Measurements from ENCODE around the gene THOC3.
"Not testable (repeated sequence)": the region's sequence is repeated elsewhere in the genome, so short reads cannot be mapped to it uniquely, and the experiment has no call there.

THOC3 gene
- total RNA-seq, result 5.0 to 21.0 (median 16.5) reads per million in 9 experiments

- Mint-ChIP-seq H3K4me3 (peak within 1 kb of the TSS; percentile 90 to 92), H3K27ac (peak within 1 kb of the TSS; percentile 76 to 79)
- H3K27me3 Mint-ChIP-seq; H3K36me3 Mint-ChIP-seq (ENCODE audit: insufficient read depth); H3K9me3 Mint-ChIP-seq; H3K4me1 Mint-ChIP-seq (ENCODE audit: low read depth in 2 of 2): not testable (repeated sequence)
- DNase-seq (peak; percentile 55 to 75 (median 73)), ATAC-seq (replicated peaks) (peak; percentile 95)
Measured at GRCh38 chr5:175967471-175968372, at the start of gene THOC3. TSS of gene THOC3 (minus strand) at chr5:175968315. CDS start at chr5:175968208, 107 bp downstream.

DNA sequence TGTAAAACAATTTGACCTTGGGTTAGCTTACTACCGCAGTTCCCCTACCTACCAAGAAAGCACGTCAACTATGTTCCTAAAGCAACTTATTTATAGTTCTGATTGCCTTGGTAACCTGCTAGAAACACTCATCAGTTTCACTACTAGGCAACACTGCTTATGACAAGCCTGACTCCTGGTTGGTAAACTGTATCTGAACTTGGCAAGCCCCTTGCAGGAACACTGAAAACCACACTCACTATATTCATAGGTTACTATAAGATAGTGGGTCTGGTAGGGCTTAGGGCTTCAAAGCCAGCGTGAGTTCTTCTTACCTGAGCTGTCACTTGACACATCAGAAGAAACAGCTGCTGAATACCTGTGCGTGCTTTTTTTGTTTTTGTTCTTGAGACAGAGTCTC is 49.2 kb upstream of the THOC3 start:
- not testable (repeated sequence) for H3K9me3 Mint-ChIP-seq

GRCh38 chr5:176014360-176014759 is 46.2 kb upstream of the THOC3 start:
- H3K27ac Mint-ChIP-seq; H3K36me3 Mint-ChIP-seq (ENCODE audit: insufficient read depth); H3K27me3 Mint-ChIP-seq; H3K4me1 Mint-ChIP-seq (ENCODE audit: low read depth in 2 of 2); H3K4me3 Mint-ChIP-seq; ATAC-seq (replicated peaks); DNase-seq; H3K9me3 Mint-ChIP-seq: not testable (repeated sequence)

More for the DNA sequence above, 49.2 kb upstream of the THOC3 start:
- H3K4me1 Mint-ChIP-seq (ENCODE audit: low read depth in 2 of 2); H3K36me3 Mint-ChIP-seq (ENCODE audit: insufficient read depth); DNase-seq; H3K27ac Mint-ChIP-seq; H3K27me3 Mint-ChIP-seq; H3K4me3 Mint-ChIP-seq: not testable (repeated sequence)
- peak; percentile 85 for ATAC-seq (replicated peaks)

DNA sequence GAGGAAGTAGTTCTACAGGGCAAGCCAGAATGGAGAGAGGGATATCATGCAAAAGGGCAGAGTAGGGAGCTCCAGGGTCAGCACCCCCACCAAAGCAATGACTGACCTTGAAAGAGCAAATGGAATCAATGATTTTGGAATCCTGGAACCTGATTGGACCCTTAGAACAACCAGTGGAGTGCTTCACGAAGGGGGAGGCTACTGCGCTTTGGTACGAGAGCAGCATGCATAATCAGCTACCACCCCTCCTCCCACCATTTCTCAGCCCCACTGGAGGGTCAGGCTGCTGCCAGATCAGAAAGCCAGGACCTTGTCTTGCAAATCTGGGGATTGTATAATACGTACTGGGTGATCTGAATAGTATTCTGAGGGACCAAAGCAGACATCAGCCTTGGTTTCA is 43.0 kb upstream of the THOC3 start:
- not testable (repeated sequence) for H3K9me3 Mint-ChIP-seq; H3K36me3 Mint-ChIP-seq (ENCODE audit: insufficient read depth); ATAC-seq (replicated peaks); DNase-seq; H3K4me3 Mint-ChIP-seq; H3K27me3 Mint-ChIP-seq; H3K27ac Mint-ChIP-seq; H3K4me1 Mint-ChIP-seq (ENCODE audit: low read depth in 2 of 2)

DNA sequence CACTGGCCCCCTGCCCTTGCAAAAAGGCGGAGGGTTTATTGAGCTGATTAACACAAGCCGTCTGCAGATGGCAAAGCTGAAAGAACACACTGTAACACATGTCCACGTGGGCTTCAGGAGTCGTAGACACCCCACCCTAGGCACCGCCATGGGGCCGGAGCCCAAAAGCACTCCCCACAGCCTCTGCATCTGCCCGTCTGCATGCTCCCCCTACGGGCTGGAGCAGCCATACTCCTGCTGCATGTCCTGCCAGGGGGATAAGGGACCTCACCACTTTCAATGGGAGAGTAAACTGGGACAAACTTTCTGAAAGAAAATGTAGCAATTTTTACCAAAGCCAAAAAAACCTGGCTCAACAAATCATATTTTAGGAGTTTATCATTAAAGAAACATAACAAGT is 42.1 kb upstream of the THOC3 start:
- H3K27me3 Mint-ChIP-seq, result not testable (repeated sequence)

DNA sequence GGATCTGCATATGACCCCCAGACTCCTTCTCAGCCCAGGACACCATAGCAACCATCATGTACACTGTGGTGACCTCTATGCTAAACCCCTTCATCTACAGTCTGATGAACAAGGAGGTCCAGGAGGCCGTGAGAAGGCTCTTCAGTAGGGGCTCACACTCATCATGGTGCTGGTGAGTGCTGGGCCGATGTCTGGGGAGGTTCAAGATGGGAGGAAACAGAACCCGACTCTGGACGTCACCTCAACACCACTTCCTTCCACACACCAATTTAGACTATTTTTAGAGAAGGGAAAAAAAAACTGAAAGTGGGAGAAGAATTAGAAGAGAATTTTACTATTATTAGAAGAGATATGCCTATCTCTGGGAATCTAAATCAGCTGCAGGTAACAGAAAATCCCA is 39.1 kb upstream of the THOC3 start:
- not testable (repeated sequence) for H3K36me3 Mint-ChIP-seq (ENCODE audit: insufficient read depth); H3K27me3 Mint-ChIP-seq; H3K9me3 Mint-ChIP-seq; DNase-seq
- peak overlapping the region; percentile 49 to 91 for H3K27ac Mint-ChIP-seq
- peaks cover 8 to 11% of the 10 kb centered on the region in 2 donors for H3K4me1 Mint-ChIP-seq (ENCODE audit: low read depth in 2 of 2)
- peak; percentile 24 for ATAC-seq (replicated peaks)
- H3K4me3 Mint-ChIP-seq, result peak overlapping the region; percentile 54 to 80

More for the DNA sequence above, 42.1 kb upstream of the THOC3 start:
- H3K27ac Mint-ChIP-seq; H3K36me3 Mint-ChIP-seq (ENCODE audit: insufficient read depth); ATAC-seq (replicated peaks); H3K4me3 Mint-ChIP-seq; DNase-seq; H3K9me3 Mint-ChIP-seq: not testable (repeated sequence)
- peaks cover 8 to 11% of the 10 kb centered on the region in 2 donors for H3K4me1 Mint-ChIP-seq (ENCODE audit: low read depth in 2 of 2)

GRCh38 chr5:176006819-176007218 is 38.7 kb upstream of the THOC3 start:
- not testable (repeated sequence) for ATAC-seq (replicated peaks); H3K36me3 Mint-ChIP-seq (ENCODE audit: insufficient read depth); H3K27me3 Mint-ChIP-seq; DNase-seq; H3K9me3 Mint-ChIP-seq
- Mint-ChIP-seq H3K4me1 (ENCODE audit: low read depth in 2 of 2) (peaks cover 8 to 11% of the 10 kb centered on the region in 2 donors), H3K27ac (peak overlapping the region; percentile 49 to 91), H3K4me3 (peak overlapping the region; percentile 54 to 80)

DNA sequence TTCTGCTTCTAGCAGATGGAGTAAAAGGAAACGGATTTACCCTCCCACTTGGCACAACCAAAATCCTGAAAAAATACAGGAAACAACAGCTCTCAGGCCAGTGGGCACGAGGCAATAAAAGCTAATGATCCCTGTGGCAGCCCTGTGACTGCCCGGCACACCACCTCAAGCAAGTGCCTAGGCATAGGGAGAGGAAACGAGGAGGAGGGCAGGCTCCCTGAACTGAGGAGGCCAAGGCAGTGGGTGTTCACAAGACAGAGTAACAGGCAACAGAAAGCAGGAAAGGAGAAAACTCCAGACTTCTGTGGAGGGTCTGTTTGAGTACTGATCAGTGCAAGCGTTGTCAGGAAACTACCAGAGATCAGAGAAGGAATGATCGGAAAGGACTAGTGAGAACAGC is 29.9 kb upstream of the THOC3 start:
- H3K9me3 Mint-ChIP-seq; H3K27ac Mint-ChIP-seq; DNase-seq; H3K4me3 Mint-ChIP-seq; H3K27me3 Mint-ChIP-seq; H3K4me1 Mint-ChIP-seq (ENCODE audit: low read depth in 2 of 2); H3K36me3 Mint-ChIP-seq (ENCODE audit: insufficient read depth); ATAC-seq (replicated peaks): not testable (repeated sequence)

DNA sequence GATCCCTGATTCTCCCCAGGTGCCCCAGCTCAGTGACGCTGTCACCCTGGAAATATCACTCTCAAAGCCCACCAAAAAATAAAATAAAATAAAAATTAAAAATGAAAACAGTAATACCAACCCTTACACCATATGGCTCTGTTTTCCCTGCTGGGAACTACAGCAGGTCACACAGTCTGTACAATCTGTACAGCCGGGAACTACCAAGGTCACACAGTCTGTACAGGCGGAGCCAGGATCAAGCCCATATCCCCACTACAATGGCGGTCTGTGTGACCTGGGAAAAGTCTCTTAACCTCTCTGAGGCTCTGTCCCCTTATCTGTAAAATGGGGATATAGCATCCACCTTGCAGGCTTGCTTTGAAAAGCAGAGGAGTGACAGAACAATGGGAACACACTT is 29.4 kb upstream of the THOC3 start:
- not testable (repeated sequence) for H3K4me3 Mint-ChIP-seq; DNase-seq; H3K27me3 Mint-ChIP-seq; H3K4me1 Mint-ChIP-seq (ENCODE audit: low read depth in 2 of 2); H3K9me3 Mint-ChIP-seq; H3K36me3 Mint-ChIP-seq (ENCODE audit: insufficient read depth); H3K27ac Mint-ChIP-seq; ATAC-seq (replicated peaks)

DNA sequence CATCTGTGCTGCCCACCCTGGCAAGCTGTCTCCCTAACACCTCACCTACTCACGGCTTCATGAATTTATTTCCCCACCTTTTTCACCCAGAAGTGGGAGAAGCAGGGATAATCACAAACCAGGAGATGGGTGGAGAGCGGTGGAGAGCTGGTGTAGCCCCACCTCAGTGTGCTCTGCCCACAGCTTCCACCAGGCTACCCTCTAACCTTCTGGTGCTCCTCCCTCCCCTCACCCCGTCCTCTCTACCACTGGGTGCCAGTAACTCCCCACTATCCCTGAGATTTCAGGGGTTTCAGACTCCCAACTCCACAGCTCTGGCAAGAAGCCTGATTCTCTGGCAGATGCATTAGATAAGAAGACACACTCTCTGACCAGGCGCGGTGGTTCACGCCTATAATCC is 28.7 kb upstream of the THOC3 start:
- not testable (repeated sequence) for H3K9me3 Mint-ChIP-seq; DNase-seq; H3K27me3 Mint-ChIP-seq; H3K4me1 Mint-ChIP-seq (ENCODE audit: low read depth in 2 of 2); ATAC-seq (replicated peaks); H3K36me3 Mint-ChIP-seq (ENCODE audit: insufficient read depth); H3K27ac Mint-ChIP-seq; H3K4me3 Mint-ChIP-seq

DNA sequence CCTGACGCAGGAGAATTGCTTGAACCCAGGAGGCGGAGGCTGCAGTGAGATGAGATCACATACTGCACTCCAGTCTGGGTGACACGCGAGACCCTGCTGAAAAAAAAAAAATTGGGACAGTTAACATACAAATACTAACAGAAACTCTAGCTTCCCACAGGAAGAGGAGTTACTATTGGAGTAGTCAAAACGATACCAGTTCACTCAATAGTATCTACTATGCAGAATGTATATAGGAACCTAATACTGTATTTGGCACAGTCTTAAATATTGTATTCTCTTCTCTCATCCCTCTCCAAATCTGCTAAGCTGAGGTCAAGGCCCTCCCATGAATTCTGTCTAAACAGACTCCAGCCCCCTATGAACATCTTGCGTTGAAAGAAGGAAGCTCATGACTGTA is 27.4 kb upstream of the THOC3 start:
- not testable (repeated sequence) for DNase-seq

DNA sequence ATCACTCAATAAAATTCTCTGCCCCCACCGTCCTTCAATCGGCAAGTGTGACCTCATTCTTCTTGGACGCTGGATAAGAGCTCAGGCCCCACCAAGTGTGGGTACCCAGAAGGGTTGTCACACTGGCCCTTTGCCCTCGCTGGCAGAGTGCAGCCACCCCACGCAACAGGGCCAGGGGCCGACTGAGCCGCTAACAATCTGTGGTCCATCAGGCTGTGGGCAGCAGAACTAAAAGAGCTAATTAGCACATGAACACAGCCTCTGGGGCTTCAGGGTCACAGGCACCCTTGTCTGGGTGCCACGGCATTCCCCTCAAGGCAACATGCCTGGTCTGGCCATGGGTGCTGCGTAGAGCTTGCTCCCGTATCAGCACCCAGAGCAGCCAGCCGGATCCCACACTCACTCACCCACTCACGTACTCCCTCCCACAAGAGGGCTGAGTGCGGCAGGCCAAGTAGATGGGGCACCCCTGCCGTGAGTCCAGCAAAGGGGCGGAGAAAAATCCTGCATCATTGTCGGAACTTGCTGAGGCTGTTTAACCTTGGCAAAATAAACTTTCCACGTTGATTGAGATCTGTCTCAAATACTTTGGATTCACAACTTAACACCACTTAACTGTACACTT is 11.4 kb upstream of the THOC3 start:
- H3K36me3 Mint-ChIP-seq (ENCODE audit: insufficient read depth); DNase-seq; H3K9me3 Mint-ChIP-seq; H3K4me3 Mint-ChIP-seq; ATAC-seq (replicated peaks); H3K27ac Mint-ChIP-seq; H3K27me3 Mint-ChIP-seq; H3K4me1 Mint-ChIP-seq (ENCODE audit: low read depth in 2 of 2): not testable (repeated sequence)

More for the DNA sequence above, 27.4 kb upstream of the THOC3 start:
- H3K27me3 Mint-ChIP-seq; H3K4me1 Mint-ChIP-seq (ENCODE audit: low read depth in 2 of 2); H3K4me3 Mint-ChIP-seq; ATAC-seq (replicated peaks); H3K9me3 Mint-ChIP-seq; H3K36me3 Mint-ChIP-seq (ENCODE audit: insufficient read depth); H3K27ac Mint-ChIP-seq: not testable (repeated sequence)

GRCh38 chr5:175968381-175968780 is 266 bp upstream of the THOC3 start:
- Mint-ChIP-seq H3K27ac (peak overlapping the region; percentile 76 to 79), H3K4me3 (peak overlapping the region; percentile 90 to 92)
- DNase-seq; H3K9me3 Mint-ChIP-seq; H3K4me1 Mint-ChIP-seq (ENCODE audit: low read depth in 2 of 2); H3K27me3 Mint-ChIP-seq; H3K36me3 Mint-ChIP-seq (ENCODE audit: insufficient read depth): not testable (repeated sequence)
- peak; percentile 3 for ATAC-seq (replicated peaks)

GRCh38 chr5:175962329-175962728 is 5.8 kb downstream of the THOC3 start:
- peaks cover 18% of the 10 kb centered on the region for H3K36me3 Mint-ChIP-seq (ENCODE audit: insufficient read depth)
- H3K4me3 Mint-ChIP-seq, result not testable (repeated sequence)

More at GRCh38 chr5:175962329-175962728, 5.8 kb downstream of the THOC3 start:
- H3K9me3 Mint-ChIP-seq; H3K4me1 Mint-ChIP-seq (ENCODE audit: low read depth in 2 of 2); H3K27ac Mint-ChIP-seq; DNase-seq; ATAC-seq (replicated peaks); H3K27me3 Mint-ChIP-seq: not testable (repeated sequence)
